ENCODE data around the gene FDX2. TPM values are rescaled to one million over a fixed set of nuclear protein-coding genes. Genes with fewer than 3 reads are reported as not detected.
A peak's percentile ranks its signal among the peaks of the same experiment; 100 is the strongest.
"Not testable (repeated sequence)": the region's sequence is repeated elsewhere in the genome, so short reads cannot be mapped to it uniquely, and the experiment has no call there.

FDX2 gene
- total RNA-seq, 2 experiments from 2014 or later, result 9.9 to 12.2 TPM

GRCh38 chr19:10286803-10287737 lies 28.7 kb downstream of the FDX2 start, which contains the start of gene ICAM4:
Gene ICAM4 (plus strand): TSS chr19:10286955. CDS start chr19:10287013, 58 bp downstream.
- peak; percentile 55 for DNase-seq
- ChIA-PET CTCF (interaction anchor here (1.3 to 6.5 kb wide), 6 partner anchors 9 to 102 kb away, joined by 3 to 57 read pairs (median 9); partner anchors contain the start of gene ICAM1), POLR2A (interaction anchor here (1.2 to 4.0 kb wide), 2 partner anchors 9 to 16 kb away, joined by 3 to 47 read pairs; partner anchors contain the start of gene ICAM1)
- Mint-ChIP-seq H3K4me1 (ENCODE audit: low read depth) (peaks cover 56% of the 10 kb centered on the region), H3K36me3 (peaks cover 35% of the 10 kb centered on the region), H3K27ac (no peak within 1 kb of the TSS), H3K4me3 (no peak within 1 kb of the TSS), H3K9me3 (no peaks in the 10 kb centered on the region), H3K27me3 (peaks cover 40% of the 10 kb centered on the region)
- intact Hi-C loops (cut with micrococcal nuclease), result loop anchor here (1.0 kb wide), 1 partner anchor 17 kb away; no protein-coding TSS in a partner anchor

GRCh38 chr19:10285393-10285792 lies 30.4 kb downstream of the FDX2 start:
- peaks cover 41% of the 10 kb centered on the region for H3K36me3 Mint-ChIP-seq
- ChIA-PET POLR2A (interaction anchor here (1.4 kb wide), 1 partner anchor 14 kb away, joined by 12 read pairs; the partner anchor contains the start of gene ICAM1), CTCF (interaction anchor here (1.1 to 5.8 kb wide), 4 partner anchors 11 to 103 kb away, joined by 3 to 57 read pairs (median 8); partner anchors contain the start of gene ICAM1)
- H3K27me3 Mint-ChIP-seq, result peaks cover 25% of the 10 kb centered on the region
- H3K9me3 Mint-ChIP-seq, result no peaks in the 10 kb centered on the region
- intact Hi-C loops (cut with micrococcal nuclease), result no loop called here
- H3K4me1 Mint-ChIP-seq (ENCODE audit: low read depth), result peaks cover 42% of the 10 kb centered on the region
- no peak overlapping the region for H3K27ac Mint-ChIP-seq
- DNase-seq, result no peak
- H3K4me3 Mint-ChIP-seq, result no peak overlapping the region

GRCh38 chr19:10284960-10285278 lies 30.9 kb downstream of the FDX2 start:
- Mint-ChIP-seq H3K4me1 (ENCODE audit: low read depth) (peaks cover 39% of the 10 kb centered on the region), H3K36me3 (peaks cover 43% of the 10 kb centered on the region), H3K27ac (no peak overlapping the region), H3K27me3 (peaks cover 21% of the 10 kb centered on the region), H3K9me3 (no peaks in the 10 kb centered on the region), H3K4me3 (no peak overlapping the region)
- CTCF ChIA-PET, result interaction anchor here (5.8 kb wide), 1 partner anchor 14 kb away, joined by 57 read pairs; the partner anchor contains the start of gene ICAM1
- no peak for DNase-seq
- POLR2A ChIA-PET, result no interaction called here
- intact Hi-C loops (cut with micrococcal nuclease), result no loop called here

- POLR2A ChIA-PET, result interaction anchor here (0.6 kb wide), 1 partner anchor 45 kb away, joined by 4 read pairs; no protein-coding TSS in a partner anchor
- intact Hi-C loops (cut with micrococcal nuclease), result no loop called here
- CTCF ChIA-PET, result interaction anchor here (5.8 kb wide), 1 partner anchor 14 kb away, joined by 57 read pairs; the partner anchor contains the start of gene ICAM1
- Mint-ChIP-seq H3K9me3 (no peaks in the 10 kb centered on the region), H3K4me3 (no peak overlapping the region), H3K27ac (no peak overlapping the region), H3K4me1 (ENCODE audit: low read depth) (peaks cover 39% of the 10 kb centered on the region), H3K27me3 (peaks cover 20% of the 10 kb centered on the region), H3K36me3 (peaks cover 47% of the 10 kb centered on the region)
- no peak for DNase-seq
These were observed 31.5 kb downstream of the FDX2 start for GRCh38 chr19:10284065-10284959.

GRCh38 chr19:10283301-10284064 lies 32.3 kb downstream of the FDX2 start:
- peaks cover 34% of the 10 kb centered on the region for H3K4me1 Mint-ChIP-seq (ENCODE audit: low read depth)
- ChIA-PET CTCF (interaction anchor here (0.9 to 1.6 kb wide), 2 partner anchors 13 to 14 kb away, joined by 3 to 4 read pairs; no protein-coding TSS in a partner anchor), POLR2A (interaction anchor here (1.2 kb wide), 1 partner anchor 12 kb away, joined by 3 read pairs; the partner anchor contains the start of gene ICAM1)
- peaks cover 51% of the 10 kb centered on the region for H3K36me3 Mint-ChIP-seq
- H3K4me3 Mint-ChIP-seq, result no peak overlapping the region
- DNase-seq, result no peak
- H3K27ac Mint-ChIP-seq, result no peak overlapping the region
- no peaks in the 10 kb centered on the region for H3K9me3 Mint-ChIP-seq
- H3K27me3 Mint-ChIP-seq, result peaks cover 12% of the 10 kb centered on the region
- intact Hi-C loops (cut with micrococcal nuclease), result no loop called here

GRCh38 chr19:10282043-10282442 lies 33.8 kb downstream of the FDX2 start:
- H3K4me3 Mint-ChIP-seq; intact Hi-C loops (cut with micrococcal nuclease); DNase-seq; POLR2A ChIA-PET; H3K9me3 Mint-ChIP-seq; H3K27ac Mint-ChIP-seq; H3K27me3 Mint-ChIP-seq: not testable (repeated sequence)
- CTCF ChIA-PET, result interaction anchor here (1.6 kb wide), 1 partner anchor 12 kb away, joined by 3 read pairs; no protein-coding TSS in a partner anchor
- Mint-ChIP-seq H3K36me3 (peaks cover 59% of the 10 kb centered on the region), H3K4me1 (ENCODE audit: low read depth) (peaks cover 30% of the 10 kb centered on the region)

GRCh38 chr19:10279737-10280442 lies 35.9 kb downstream of the FDX2 start:
- H3K9me3 Mint-ChIP-seq, result no peaks in the 10 kb centered on the region
- intact Hi-C loops (cut with micrococcal nuclease), result no loop called here
- peaks cover 45% of the 10 kb centered on the region for H3K36me3 Mint-ChIP-seq
- POLR2A ChIA-PET, result interaction anchor here (0.5 to 2.4 kb wide), 3 partner anchors 9 to 464 kb away, joined by 3 to 15 read pairs (median 4); partner anchors contain the start of gene ICAM1
- no peak for DNase-seq
- H3K4me3 Mint-ChIP-seq, result no peak overlapping the region
- H3K27ac Mint-ChIP-seq, result no peak overlapping the region
- CTCF ChIA-PET, result interaction anchor here (0.6 to 1.7 kb wide), 6 partner anchors 10 to 231 kb away, joined by 3 to 9 read pairs (median 4); partner anchors contain the start of gene ICAM1
- no peaks in the 10 kb centered on the region for H3K27me3 Mint-ChIP-seq
- peaks cover 14% of the 10 kb centered on the region for H3K4me1 Mint-ChIP-seq (ENCODE audit: low read depth)

GRCh38 chr19:10278935-10279334 lies 36.9 kb downstream of the FDX2 start:
- Mint-ChIP-seq H3K4me3 (no peak overlapping the region), H3K36me3 (peaks cover 44% of the 10 kb centered on the region), H3K27me3 (no peaks in the 10 kb centered on the region), H3K27ac (no peak overlapping the region), H3K9me3 (no peaks in the 10 kb centered on the region), H3K4me1 (ENCODE audit: low read depth) (peaks cover 21% of the 10 kb centered on the region)
- no peak for DNase-seq
- POLR2A ChIA-PET, result interaction anchor here (2.4 kb wide), 1 partner anchor 8 kb away, joined by 15 read pairs; the partner anchor contains the start of gene ICAM1
- CTCF ChIA-PET, result interaction anchor here (0.6 to 0.9 kb wide), 2 partner anchors 110 to 125 kb away, joined by 3 read pairs; no protein-coding TSS in a partner anchor
- intact Hi-C loops (cut with micrococcal nuclease), result no loop called here

GRCh38 chr19:10277795-10278589 lies 37.8 kb downstream of the FDX2 start:
- DNase-seq, result no peak
- peaks cover 25% of the 10 kb centered on the region for H3K4me1 Mint-ChIP-seq (ENCODE audit: low read depth)
- ChIA-PET CTCF (interaction anchor here (0.6 to 1.1 kb wide), 3 partner anchors 8 to 113 kb away, joined by 3 to 4 read pairs (median 3); no protein-coding TSS in a partner anchor), POLR2A (interaction anchor here (0.5 to 1.3 kb wide), 4 partner anchors 9 to 129 kb away, joined by 3 to 4 read pairs (median 4); partner anchors contain the start of gene ICAM4)
- H3K27me3 Mint-ChIP-seq, result no peaks in the 10 kb centered on the region
- no peak overlapping the region for H3K27ac Mint-ChIP-seq
- no peaks in the 10 kb centered on the region for H3K9me3 Mint-ChIP-seq
- no peak overlapping the region for H3K4me3 Mint-ChIP-seq
- peaks cover 38% of the 10 kb centered on the region for H3K36me3 Mint-ChIP-seq
- intact Hi-C loops (cut with micrococcal nuclease), result no loop called here

GRCh38 chr19:10274589-10274988 lies 41.2 kb downstream of the FDX2 start:
- H3K4me3 Mint-ChIP-seq, result no peak overlapping the region
- CTCF ChIA-PET, result interaction anchor here (1.0 to 1.5 kb wide), 3 partner anchors 15 to 114 kb away, joined by 3 to 6 read pairs (median 3); no protein-coding TSS in a partner anchor
- DNase-seq, result no peak
- H3K27me3 Mint-ChIP-seq, result no peaks in the 10 kb centered on the region
- peaks cover 33% of the 10 kb centered on the region for H3K36me3 Mint-ChIP-seq
- peaks cover 41% of the 10 kb centered on the region for H3K4me1 Mint-ChIP-seq (ENCODE audit: low read depth)
- no peaks in the 10 kb centered on the region for H3K9me3 Mint-ChIP-seq
- POLR2A ChIA-PET, result no interaction called here
- intact Hi-C loops (cut with micrococcal nuclease), result no loop called here
- H3K27ac Mint-ChIP-seq, result peak overlapping the region; percentile 35
